Stimulated activated CD8-positive, alpha-beta memory T cell treated with anti-CD3 and anti-CD28 coated beads, Interleukin-15, amount 100 ng/mL, for 4 hours (primary cell): ENCODE results near the gene MPPED2.
"Not testable (repeated sequence)": the region's sequence is repeated elsewhere in the genome, so short reads cannot be mapped to it uniquely, and the experiment has no call there.

Source experiments
- DNase-seq, 2 donors: peaks; one replicate each; pipeline ENCODE4 v3.0.0-alpha.2; 2020; ENCODE audit warnings: low read depth in 2 of 2

MPPED2 gene

GRCh38 chr11:30579415-30580175, 6.6 kb downstream of the MPPED2 start:
- no peak for DNase-seq

DNA sequence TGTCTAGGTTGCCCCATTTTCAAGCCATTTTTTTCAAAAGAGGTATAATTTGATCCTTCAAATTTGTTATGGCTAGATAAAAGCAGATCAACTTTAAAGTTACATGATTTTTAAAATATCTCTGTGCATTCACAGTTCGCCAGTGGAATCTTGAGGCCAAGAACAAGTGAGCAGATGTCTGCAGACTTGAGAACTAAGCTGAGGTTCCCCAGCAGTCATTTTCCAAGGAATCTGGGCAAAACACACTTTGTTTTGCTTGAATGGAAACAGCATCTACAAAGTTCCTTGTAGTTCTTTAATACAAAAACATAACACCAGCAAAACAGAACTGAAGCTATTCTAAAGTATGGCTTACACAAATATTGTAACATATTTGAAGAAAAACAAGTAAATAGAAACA, 7.7 kb downstream of the MPPED2 start:
- DNase-seq = no peak

- no peak for DNase-seq
Measured at GRCh38 chr11:30573951-30574350, 12.2 kb downstream of the MPPED2 start.

DNA sequence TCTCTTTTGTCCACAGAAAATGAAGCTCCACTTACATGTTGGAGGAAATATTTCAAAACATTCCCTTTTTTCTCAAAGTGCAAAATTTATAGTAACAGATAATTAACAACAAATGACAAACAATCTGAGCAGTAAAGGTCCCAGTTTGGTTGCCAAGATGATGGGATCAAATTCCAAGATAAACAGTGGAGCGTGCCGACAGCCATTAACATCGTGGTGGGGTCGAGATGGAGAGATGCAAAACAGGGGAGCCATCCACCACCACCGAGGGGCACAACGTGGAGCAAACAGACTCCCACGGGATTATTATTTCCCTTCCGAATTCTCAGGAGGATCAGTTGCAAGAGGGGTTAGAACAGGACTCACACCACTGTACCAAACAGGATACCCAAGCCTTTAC, 17.2 kb downstream of the MPPED2 start:
- DNase-seq = no peak

DNA sequence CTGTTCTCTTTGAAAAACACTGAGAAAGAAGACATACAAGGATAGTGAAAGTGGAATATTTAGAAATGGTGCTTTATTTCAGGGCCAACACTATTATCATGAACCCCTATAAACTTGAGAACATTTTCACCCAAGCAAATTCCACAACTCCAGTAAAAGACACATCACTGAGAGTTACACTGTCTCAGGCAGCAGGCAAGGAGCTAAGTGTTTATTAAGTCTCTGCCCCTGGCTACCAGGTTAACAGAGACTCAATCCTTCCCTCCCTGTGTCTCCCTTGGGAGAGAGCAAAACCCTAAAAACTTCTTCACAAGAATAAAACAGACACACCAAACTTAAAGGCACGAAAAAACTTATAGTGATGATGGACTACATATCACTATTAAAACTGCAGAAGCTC, 18.5 kb downstream of the MPPED2 start:
- no peak for DNase-seq

GRCh38 chr11:30567120-30567519, 19.0 kb downstream of the MPPED2 start:
- no peak for DNase-seq

GRCh38 chr11:30566482-30566881, 19.7 kb downstream of the MPPED2 start:
- DNase-seq = no peak

- no peak for DNase-seq
Measured at GRCh38 chr11:30565027-30565426, 21.1 kb downstream of the MPPED2 start.

GRCh38 chr11:30561691-30562415, 24.3 kb downstream of the MPPED2 start:
- no peak for DNase-seq

GRCh38 chr11:30560206-30561106, 25.7 kb downstream of the MPPED2 start:
- DNase-seq = no peak

DNA sequence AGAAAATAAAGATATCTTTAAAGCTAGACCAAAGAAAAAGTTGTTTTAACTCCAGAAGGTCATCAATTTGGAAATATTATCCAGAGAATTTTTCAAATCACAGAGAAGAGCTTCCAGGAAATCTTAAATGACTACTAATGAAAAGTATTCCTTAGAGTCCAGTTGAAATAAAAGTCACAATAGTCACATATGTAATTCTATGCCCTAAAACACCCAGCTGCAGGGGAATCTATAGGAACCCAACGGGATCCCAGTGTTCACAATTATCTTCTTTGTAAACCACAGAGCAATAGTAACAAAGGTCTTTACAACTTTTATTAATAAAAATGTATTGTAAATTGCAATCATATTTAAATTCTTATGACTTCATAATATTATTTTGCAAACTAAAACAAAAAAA, 27.1 kb downstream of the MPPED2 start:
- no peak for DNase-seq

GRCh38 chr11:30554587-30554986, 31.6 kb downstream of the MPPED2 start:
- DNase-seq = not testable (repeated sequence)

GRCh38 chr11:30553521-30554110, 32.5 kb downstream of the MPPED2 start:
- no peak for DNase-seq

DNA sequence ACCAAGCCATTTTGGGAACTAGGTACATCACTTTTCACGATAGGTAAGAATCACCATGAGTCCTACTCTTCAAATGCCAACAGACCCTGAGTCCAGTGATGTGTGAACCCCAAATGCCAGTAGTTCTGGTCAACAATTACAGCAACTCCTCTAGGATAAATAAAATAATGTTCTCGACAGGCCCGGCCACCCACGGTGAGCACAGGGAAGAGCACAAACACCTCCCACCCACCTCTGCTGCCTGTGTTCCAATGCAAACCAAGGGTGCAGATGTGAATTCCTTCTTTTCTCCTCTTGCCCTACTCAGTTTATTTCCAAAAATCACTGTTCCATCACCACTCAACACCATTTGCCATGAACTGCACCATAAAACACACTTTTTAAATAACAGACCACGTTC, 33.3 kb downstream of the MPPED2 start:
- no peak for DNase-seq

- no peak for DNase-seq
Measured at GRCh38 chr11:30550022-30550542, 36.1 kb downstream of the MPPED2 start.

DNA sequence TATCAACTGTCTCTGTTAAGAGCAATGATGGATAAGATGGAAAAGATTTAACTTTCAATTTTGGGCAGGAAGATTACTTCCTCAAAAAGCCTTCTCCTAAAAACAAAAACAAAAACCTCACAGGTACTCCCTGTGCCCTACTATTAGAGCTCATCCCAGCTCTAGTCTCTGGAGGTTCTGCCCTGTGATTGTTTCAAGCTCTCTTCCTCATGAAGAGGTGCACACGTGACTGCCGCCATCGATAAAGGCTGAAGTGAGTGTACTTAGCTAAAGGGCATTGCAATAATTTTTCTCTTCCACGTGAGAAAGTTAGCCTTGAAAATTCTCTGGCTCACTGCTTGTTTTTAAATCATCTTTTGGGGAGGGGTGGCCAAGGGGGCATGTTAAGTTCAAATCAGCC, 36.6 kb downstream of the MPPED2 start:
- no peak for DNase-seq

DNA sequence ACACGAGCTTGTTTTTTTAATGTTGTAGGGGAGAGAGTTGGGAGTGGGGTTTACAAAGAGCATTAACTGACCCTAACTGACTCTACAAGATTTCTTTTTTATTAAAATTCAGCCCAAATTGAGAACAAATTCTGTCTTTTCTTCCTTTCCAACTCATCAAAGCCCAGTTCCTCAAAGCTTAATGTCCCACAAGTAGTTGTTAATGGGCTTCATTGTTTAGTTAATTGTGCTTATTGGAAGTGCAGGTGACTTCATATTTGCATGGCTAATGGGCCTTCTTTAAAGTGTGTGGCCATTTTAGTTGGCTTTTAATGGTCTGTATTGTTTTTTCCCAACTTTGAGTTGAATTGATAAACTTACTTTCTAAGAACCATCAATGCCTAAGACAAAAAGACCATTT, 39.8 kb downstream of the MPPED2 start:
- no peak for DNase-seq

GRCh38 chr11:30545507-30545906, 40.6 kb downstream of the MPPED2 start:
- DNase-seq = no peak

GRCh38 chr11:30543066-30543465, 43.1 kb downstream of the MPPED2 start:
- no peak for DNase-seq

DNA sequence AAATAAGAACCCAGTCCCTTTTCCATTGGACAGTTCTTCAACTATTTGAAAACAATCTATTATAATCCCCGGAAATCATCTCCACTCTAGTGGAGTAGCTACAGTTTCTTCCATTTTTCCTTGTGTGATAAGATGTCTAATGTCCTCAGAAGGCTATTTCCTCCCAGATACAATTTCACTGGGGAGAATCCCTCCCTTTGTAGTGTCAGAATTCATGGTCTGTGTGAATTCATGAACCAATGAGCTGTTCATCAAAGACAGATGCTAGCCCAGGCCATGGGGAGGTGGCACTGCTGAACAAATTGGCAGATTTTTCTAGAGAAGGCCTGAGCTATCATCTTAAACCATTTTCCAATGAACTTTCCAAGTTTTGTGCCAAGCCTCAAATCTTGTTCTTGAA, 45.4 kb downstream of the MPPED2 start:
- no peak for DNase-seq

- DNase-seq = no peak
Measured at GRCh38 chr11:30538251-30538650, 47.9 kb downstream of the MPPED2 start.

DNA sequence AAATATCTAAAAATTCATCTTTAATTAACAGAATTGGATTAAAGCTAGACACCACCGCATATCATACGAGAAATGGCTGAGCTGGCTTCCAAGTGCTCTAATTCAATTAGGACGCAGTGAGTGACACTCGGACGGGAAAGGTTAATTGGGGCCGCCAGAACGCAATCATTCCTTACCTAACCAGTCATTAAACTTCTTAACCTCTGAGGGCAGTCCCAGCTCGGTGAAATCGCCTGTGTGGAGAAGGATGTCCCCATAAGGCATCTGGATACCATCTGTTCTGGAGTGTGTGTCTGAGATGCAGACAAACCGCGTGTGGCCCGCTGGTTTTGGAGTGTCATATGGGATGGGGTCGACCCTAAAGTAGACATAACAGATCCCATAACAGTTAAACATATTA, 50.3 kb downstream of the MPPED2 start:
- no peak for DNase-seq
